ENCODE results near the gene TAMM41.
A peak's percentile ranks its signal among the peaks of the same experiment; 100 is the strongest.
"Not testable (repeated sequence)": the region's sequence is repeated elsewhere in the genome, so short reads cannot be mapped to it uniquely, and the experiment has no call there.

The TAMM41 gene

DNA sequence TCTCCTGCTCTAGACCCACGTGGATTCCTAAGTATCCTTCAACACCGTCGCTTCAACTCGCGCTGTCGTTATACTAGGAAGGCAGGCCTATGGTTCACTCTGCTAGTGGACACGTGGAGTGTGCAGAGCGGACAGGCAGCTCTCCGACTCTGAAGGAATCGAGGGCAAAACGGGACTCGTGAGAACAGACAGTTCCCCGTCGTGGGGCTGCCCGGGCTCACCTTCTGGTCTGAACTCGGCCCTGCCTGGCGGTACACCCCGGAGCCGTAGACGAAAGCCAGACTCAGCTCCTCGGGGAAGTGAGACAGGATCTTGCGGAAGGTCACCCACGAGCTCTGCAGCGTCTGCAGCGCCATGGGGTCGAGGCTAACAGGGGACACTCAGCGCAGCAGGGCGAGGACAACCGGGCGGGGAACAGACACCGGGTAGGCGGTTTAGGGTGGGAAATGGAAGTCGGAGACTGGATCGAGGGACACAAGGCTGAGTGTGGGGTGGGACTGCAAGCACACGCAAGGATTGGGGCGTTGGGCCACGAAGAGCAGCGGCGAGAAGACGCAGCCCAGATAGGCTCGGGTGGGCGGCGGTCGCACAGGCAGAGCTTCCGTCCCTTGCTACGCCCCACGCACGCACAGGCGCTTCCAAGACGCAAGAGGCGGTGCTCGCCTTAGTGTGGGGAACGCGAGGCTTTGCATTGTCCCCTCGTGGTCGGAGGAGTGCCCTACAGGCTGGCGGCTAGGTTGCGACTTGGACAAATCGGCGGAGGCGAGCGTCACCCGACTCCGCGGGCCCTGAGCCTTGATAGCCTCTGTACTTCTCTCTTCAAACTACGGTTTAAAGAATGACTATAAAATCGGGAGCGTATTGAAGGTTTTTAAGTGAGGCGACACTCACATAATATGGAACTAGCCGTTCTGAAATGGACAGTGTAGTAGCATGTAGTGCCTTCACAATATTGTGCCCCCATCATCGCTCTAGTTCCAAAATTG, at the start of gene TAMM41:
TSS of gene TAMM41 (minus strand) at position 605 of the 986 bp plus-strand sequence. CDS start at position 356, 249 bp downstream.
- peaks cover 2% of the 10 kb centered on the region for H3K27me3 Mint-ChIP-seq (ENCODE audit: low read depth)
- H3K9me3 Mint-ChIP-seq: no peaks in the 10 kb centered on the region
- DNase-seq (ENCODE audit: low spot score): peak; percentile 91
- H3K4me3 Mint-ChIP-seq: peak within 1 kb of the TSS; percentile 91
- peak within 1 kb of the TSS; percentile 90 for H3K27ac Mint-ChIP-seq
- H3K4me1 Mint-ChIP-seq (ENCODE audit: low read depth): peaks cover 15% of the 10 kb centered on the region
- H3K36me3 Mint-ChIP-seq (ENCODE audit: low read depth): peaks cover 20% of the 10 kb centered on the region

- no peaks in the 10 kb centered on the region for H3K4me1 Mint-ChIP-seq (ENCODE audit: low read depth)
- no peak for DNase-seq (ENCODE audit: low spot score)
- H3K27ac Mint-ChIP-seq: no peak overlapping the region
- H3K27me3 Mint-ChIP-seq (ENCODE audit: low read depth): peaks cover 4% of the 10 kb centered on the region
- H3K4me3 Mint-ChIP-seq: no peak overlapping the region
- H3K36me3 Mint-ChIP-seq (ENCODE audit: low read depth): no peaks in the 10 kb centered on the region
- no peaks in the 10 kb centered on the region for H3K9me3 Mint-ChIP-seq
These were observed 32.2 kb upstream of the TAMM41 start for GRCh38 chr3:11878837-11879236.

- H3K27ac Mint-ChIP-seq; H3K27me3 Mint-ChIP-seq (ENCODE audit: low read depth); H3K4me1 Mint-ChIP-seq (ENCODE audit: low read depth); DNase-seq (ENCODE audit: low spot score); H3K9me3 Mint-ChIP-seq; H3K36me3 Mint-ChIP-seq (ENCODE audit: low read depth); H3K4me3 Mint-ChIP-seq: not testable (repeated sequence)
These were observed 28.0 kb upstream of the TAMM41 start for GRCh38 chr3:11874707-11875106.

DNA sequence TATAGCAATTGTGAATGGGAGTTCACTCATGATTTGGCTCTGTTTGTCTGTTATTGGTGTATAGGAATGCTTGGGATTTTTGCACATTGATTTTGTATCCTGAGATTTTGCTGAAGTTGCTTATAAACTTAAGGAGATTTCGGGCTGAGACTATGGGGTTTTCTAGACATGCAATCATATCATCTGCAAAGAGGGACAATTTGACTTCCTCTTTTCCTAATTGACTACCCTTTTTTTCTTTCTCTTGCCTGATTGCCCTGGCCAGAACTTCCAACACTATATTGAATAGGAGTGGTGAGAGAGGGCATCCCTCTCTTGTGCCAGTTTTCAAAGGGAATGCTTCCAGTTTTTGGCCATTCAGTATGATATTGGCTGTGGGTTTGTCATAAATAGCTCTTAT, 17.1 kb upstream of the TAMM41 start:
- H3K9me3 Mint-ChIP-seq; DNase-seq (ENCODE audit: low spot score); H3K4me3 Mint-ChIP-seq; H3K4me1 Mint-ChIP-seq (ENCODE audit: low read depth); H3K36me3 Mint-ChIP-seq (ENCODE audit: low read depth); H3K27ac Mint-ChIP-seq: not testable (repeated sequence)
- peaks cover 24% of the 10 kb centered on the region for H3K27me3 Mint-ChIP-seq (ENCODE audit: low read depth)

DNA sequence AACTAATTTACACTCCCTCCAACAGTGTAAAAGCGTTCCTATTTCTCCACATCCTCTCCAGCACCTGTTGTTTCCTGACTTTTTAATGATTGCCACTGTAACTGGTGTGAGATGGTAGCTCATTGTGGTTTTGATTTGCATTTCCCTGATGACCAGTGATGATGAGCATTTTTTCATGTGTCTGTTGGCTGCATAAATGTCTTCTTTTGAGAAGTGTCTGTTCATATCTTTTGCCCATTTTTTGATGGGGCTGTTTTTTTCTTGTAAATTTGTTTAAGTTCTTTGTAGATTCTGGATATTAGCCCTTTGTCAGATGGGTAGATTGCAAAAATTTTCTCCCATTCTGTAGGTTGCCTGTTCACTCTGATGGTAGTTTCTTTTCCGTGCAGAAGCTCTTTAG, 15.9 kb upstream of the TAMM41 start:
- not testable (repeated sequence) for H3K36me3 Mint-ChIP-seq (ENCODE audit: low read depth); H3K4me1 Mint-ChIP-seq (ENCODE audit: low read depth); DNase-seq (ENCODE audit: low spot score); H3K9me3 Mint-ChIP-seq; H3K27ac Mint-ChIP-seq; H3K4me3 Mint-ChIP-seq
- H3K27me3 Mint-ChIP-seq (ENCODE audit: low read depth): peaks cover 23% of the 10 kb centered on the region

DNA sequence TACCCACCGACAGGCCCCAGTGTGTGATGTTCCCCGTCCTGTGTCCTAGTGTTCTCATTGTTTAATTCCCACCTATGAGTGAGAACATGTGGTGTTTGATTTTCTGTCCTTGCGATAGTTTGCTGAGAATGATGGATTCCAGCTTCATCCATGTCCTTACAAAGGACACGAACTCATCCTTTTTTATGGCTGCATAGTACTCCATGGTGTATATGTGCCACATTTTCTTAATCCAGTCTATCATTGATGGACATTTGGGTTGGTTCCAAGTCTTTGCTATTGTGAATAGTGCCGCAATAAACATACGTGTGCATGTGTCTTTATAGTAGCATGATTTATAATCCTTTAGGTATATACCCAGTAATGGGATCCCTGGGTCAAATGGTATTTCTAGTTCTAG, 15.5 kb upstream of the TAMM41 start:
- not testable (repeated sequence) for DNase-seq (ENCODE audit: low spot score); H3K4me3 Mint-ChIP-seq; H3K4me1 Mint-ChIP-seq (ENCODE audit: low read depth); H3K36me3 Mint-ChIP-seq (ENCODE audit: low read depth); H3K9me3 Mint-ChIP-seq; H3K27ac Mint-ChIP-seq
- H3K27me3 Mint-ChIP-seq (ENCODE audit: low read depth): peaks cover 23% of the 10 kb centered on the region

DNA sequence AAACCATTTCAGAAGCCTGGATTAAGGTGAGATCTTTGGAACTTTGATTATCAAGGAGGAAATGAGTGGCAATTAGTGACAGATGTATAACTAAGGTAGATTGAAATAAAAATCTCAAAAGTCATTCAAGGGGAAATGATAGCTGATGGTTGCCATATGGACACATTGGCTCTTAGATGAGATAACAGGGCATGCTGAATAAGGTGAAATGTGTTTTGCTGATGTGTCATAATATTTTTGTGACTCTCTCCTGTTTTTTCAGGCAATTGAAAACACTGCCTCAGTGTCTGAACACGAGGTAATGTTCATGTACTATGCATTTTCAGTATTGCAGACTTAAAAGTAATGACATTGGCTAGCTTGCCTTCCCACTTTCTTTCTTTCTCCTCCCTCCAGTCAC, 13.5 kb upstream of the TAMM41 start:
- H3K27me3 Mint-ChIP-seq (ENCODE audit: low read depth): peaks cover 19% of the 10 kb centered on the region
- not testable (repeated sequence) for H3K4me3 Mint-ChIP-seq; DNase-seq (ENCODE audit: low spot score); H3K27ac Mint-ChIP-seq; H3K4me1 Mint-ChIP-seq (ENCODE audit: low read depth); H3K9me3 Mint-ChIP-seq; H3K36me3 Mint-ChIP-seq (ENCODE audit: low read depth)

- no peak overlapping the region for H3K4me3 Mint-ChIP-seq
- no peaks in the 10 kb centered on the region for H3K9me3 Mint-ChIP-seq
- no peaks in the 10 kb centered on the region for H3K4me1 Mint-ChIP-seq (ENCODE audit: low read depth)
- DNase-seq (ENCODE audit: low spot score): no peak
- H3K27ac Mint-ChIP-seq: no peak overlapping the region
- H3K36me3 Mint-ChIP-seq (ENCODE audit: low read depth): no peaks in the 10 kb centered on the region
- peaks cover 10% of the 10 kb centered on the region for H3K27me3 Mint-ChIP-seq (ENCODE audit: low read depth)
These were observed 6.8 kb upstream of the TAMM41 start for GRCh38 chr3:11853450-11853849.

DNA sequence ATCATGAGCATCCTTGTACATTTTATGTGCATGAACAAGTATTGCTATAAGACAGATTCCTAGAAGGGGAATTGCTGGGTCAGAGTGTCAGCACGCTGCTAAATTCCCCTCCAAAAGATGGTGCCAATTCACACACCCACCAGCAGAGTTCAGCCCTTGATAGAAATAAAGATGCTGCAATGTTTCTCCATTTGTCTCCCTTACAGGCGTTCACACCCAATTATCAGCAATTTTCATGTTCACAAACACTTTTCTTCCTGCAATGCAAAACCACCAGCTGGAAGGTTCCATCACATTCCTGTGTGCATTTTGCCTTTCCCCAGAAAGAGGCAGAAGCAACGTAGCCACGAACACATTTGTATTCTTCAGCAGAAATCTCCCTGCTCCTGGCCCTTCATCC, 3.3 kb upstream of the TAMM41 start:
- Mint-ChIP-seq H3K4me1 (ENCODE audit: low read depth) (peaks cover 10% of the 10 kb centered on the region), H3K27ac (no peak overlapping the region), H3K4me3 (no peak overlapping the region), H3K9me3 (no peaks in the 10 kb centered on the region), H3K27me3 (ENCODE audit: low read depth) (peaks cover 4% of the 10 kb centered on the region), H3K36me3 (ENCODE audit: low read depth) (peaks cover 6% of the 10 kb centered on the region)
- no peak for DNase-seq (ENCODE audit: low spot score)

GRCh38 chr3:11847607-11848006, 922 bp upstream of the TAMM41 start:
- DNase-seq (ENCODE audit: low spot score): no peak
- no peaks in the 10 kb centered on the region for H3K9me3 Mint-ChIP-seq
- peaks cover 15% of the 10 kb centered on the region for H3K36me3 Mint-ChIP-seq (ENCODE audit: low read depth)
- H3K4me1 Mint-ChIP-seq (ENCODE audit: low read depth): peaks cover 15% of the 10 kb centered on the region
- no peak overlapping the region for H3K27ac Mint-ChIP-seq
- H3K27me3 Mint-ChIP-seq (ENCODE audit: low read depth): peaks cover 4% of the 10 kb centered on the region
- peak overlapping the region; percentile 91 for H3K4me3 Mint-ChIP-seq

GRCh38 chr3:11845651-11846050, 1.0 kb downstream of the TAMM41 start:
- Mint-ChIP-seq H3K27me3 (ENCODE audit: low read depth) (no peaks in the 10 kb centered on the region), H3K36me3 (ENCODE audit: low read depth) (peaks cover 24% of the 10 kb centered on the region), H3K4me3 (peak overlapping the region; percentile 91), H3K4me1 (ENCODE audit: low read depth) (peaks cover 15% of the 10 kb centered on the region), H3K27ac (peak overlapping the region; percentile 90), H3K9me3 (no peaks in the 10 kb centered on the region)
- DNase-seq (ENCODE audit: low spot score): no peak

GRCh38 chr3:11844891-11845290, 1.8 kb downstream of the TAMM41 start:
- DNase-seq (ENCODE audit: low spot score): no peak
- H3K4me3 Mint-ChIP-seq: peak overlapping the region; percentile 91
- H3K9me3 Mint-ChIP-seq: no peaks in the 10 kb centered on the region
- peaks cover 31% of the 10 kb centered on the region for H3K36me3 Mint-ChIP-seq (ENCODE audit: low read depth)
- H3K27me3 Mint-ChIP-seq (ENCODE audit: low read depth): no peaks in the 10 kb centered on the region
- peaks cover 15% of the 10 kb centered on the region for H3K4me1 Mint-ChIP-seq (ENCODE audit: low read depth)
- peak overlapping the region; percentile 65 for H3K27ac Mint-ChIP-seq

DNA sequence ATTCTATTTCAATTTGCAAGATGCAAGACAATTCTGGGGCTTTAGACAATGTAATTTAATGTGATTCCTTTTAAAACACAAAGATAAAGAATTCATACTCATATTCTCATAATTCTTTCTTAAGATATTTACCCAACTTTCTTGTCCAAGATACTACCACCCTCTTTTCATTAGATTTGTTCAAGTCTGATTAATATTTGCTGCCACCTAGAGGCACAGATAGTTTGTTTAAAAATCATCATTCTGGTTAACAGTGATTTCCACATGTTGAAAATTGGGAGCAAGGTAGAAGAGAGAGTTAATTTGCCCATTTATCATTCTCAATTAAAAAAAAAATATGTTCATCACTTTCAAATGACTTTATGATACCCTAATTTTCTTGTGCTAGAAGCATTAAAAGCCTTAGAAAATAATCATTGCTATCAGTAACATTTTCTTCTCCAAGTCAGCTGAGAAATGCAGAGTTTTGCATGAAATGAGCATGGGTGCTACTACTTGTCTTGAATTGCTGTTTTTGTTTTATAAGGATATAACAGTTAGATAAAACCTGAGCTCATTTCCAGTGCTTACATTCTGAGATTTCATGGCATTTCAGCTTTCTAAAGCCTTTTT, 11.6 kb downstream of the TAMM41 start:
- no peak overlapping the region for H3K4me3 Mint-ChIP-seq
- no peak for DNase-seq (ENCODE audit: low spot score)
- peaks cover 50% of the 10 kb centered on the region for H3K36me3 Mint-ChIP-seq (ENCODE audit: low read depth)

More for the DNA sequence above, 11.6 kb downstream of the TAMM41 start:
- Mint-ChIP-seq H3K27ac (no peak overlapping the region), H3K9me3 (no peaks in the 10 kb centered on the region), H3K4me1 (ENCODE audit: low read depth) (no peaks in the 10 kb centered on the region), H3K27me3 (ENCODE audit: low read depth) (no peaks in the 10 kb centered on the region)

Data from T-helper 2 cell treated with Interferon-gamma antibody and Interleukin-4, amounts not matched to agents 5 μg/mL and 100 μg/mL, for 36 hours (primary cell).